Measurements from ENCODE around the gene TCP11L2. TPM values are rescaled to one million over a fixed set of nuclear protein-coding genes. Genes with fewer than 3 reads are reported as not detected.

Gene TCP11L2
- total and polyA plus RNA-seq, 2 of the 8 experiments (the other 6 are each of a cell fraction or from before 2014, with no cell fraction given): 2.1 to 7.1 TPM

DNA sequence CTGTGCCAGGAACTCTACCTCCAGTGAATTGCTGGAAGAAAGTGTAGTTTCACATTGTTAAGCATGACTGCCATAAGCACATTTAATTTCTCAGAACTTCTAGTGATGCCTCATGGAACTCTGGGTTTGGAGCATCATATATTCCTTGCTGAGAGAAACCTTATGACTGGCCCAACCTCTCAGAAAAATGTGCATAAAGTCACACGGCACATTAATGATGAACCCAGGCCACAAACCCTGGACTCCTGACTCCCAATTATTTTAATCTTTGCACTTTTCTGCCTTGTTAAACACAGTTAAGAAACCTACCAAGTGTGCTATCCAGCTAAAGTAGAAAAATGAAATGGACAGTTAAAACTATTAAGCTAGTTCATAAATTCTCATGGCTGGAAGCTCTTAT, 5.6 kb downstream of the TCP11L2 start:
- Histone ChIP-seq H2BK20ac (ENCODE audit: low read length) (no peak overlapping the region), H2BK5ac (ENCODE audit: low read depth, low read length) (no peak overlapping the region), H3K14ac (ENCODE audit: insufficient read length) (no peak overlapping the region), H3K4ac (replicated peaks; ENCODE audit: insufficient read length, low read depth, low read length) (no peak overlapping the region), H4K5ac (ENCODE audit: insufficient read length, low read depth, low read length) (no peak overlapping the region), H3K36me3 (ENCODE audit: control insufficient read depth in 2 of 4, insufficient read depth in 4 of 4, low read length in 3 of 4) (no peaks in the 10 kb centered on the region), H2BK120ac (replicated peaks; ENCODE audit: low read depth, low read length) (no peak overlapping the region), H3K79me1 (ENCODE audit: low read depth, low read length) (no peaks in the 10 kb centered on the region), H3K27me3 (replicated peaks in 1 of 4; ENCODE audit: control insufficient read depth in 3 of 4, extremely low read depth in 1 of 4, insufficient read depth in 3 of 4, low read length in 3 of 4) (no peaks in the 10 kb centered on the region), H4K91ac (replicated peaks; ENCODE audit: insufficient read length, low read length) (no peak overlapping the region), H4K8ac (ENCODE audit: extremely low read depth, insufficient read depth, low read length) (no peak overlapping the region), H2BK15ac (ENCODE audit: low read length) (no peak overlapping the region), H3K4me2 (ENCODE audit: insufficient read depth in 1 of 2, low read depth in 2 of 2, low read length in 2 of 2) (no peak overlapping the region), H3K18ac (ENCODE audit: extremely low read depth, low read length) (no peak overlapping the region), H3K56ac (replicated peaks; ENCODE audit: insufficient read length, low read depth, low read length) (no peak overlapping the region), H3K4me1 (replicated peaks in 1 of 4; ENCODE audit: control insufficient read depth in 3 of 4, insufficient read depth in 4 of 4, low read length in 3 of 4) (peaks cover 0 to 11% (median 2%) of the 10 kb centered on the region in 4 experiments; a peak in 3 of 7 replicates), H3K23ac (ENCODE audit: insufficient read length) (no peak overlapping the region), H3K79me2 (ENCODE audit: control insufficient read depth in 1 of 2, insufficient read depth in 2 of 2, low read length in 2 of 2) (no peaks in the 10 kb centered on the region), H2BK12ac (ENCODE audit: low read depth, low read length) (no peak overlapping the region), H3K4me3 (ENCODE audit: extremely low read depth in 1 of 4, insufficient read depth in 2 of 4, low read depth in 3 of 4, low read length in 4 of 4) (no peak overlapping the region), H2AFZ (ENCODE audit: low read length) (no peak overlapping the region), H4K20me1 (replicated peaks in 1 of 2; ENCODE audit: control insufficient read depth in 1 of 2, insufficient read depth in 2 of 2, low read length in 2 of 2) (no peaks in the 10 kb centered on the region), H3K9ac (replicated peaks in 1 of 4; ENCODE audit: extremely low read depth in 1 of 4, low read depth in 3 of 4, low read length in 3 of 4) (no peak overlapping the region), H3K27ac (ENCODE audit: low read depth, low read length) (no peak overlapping the region), H3K23me2 (ENCODE audit: low read depth, low read length) (peaks cover 3% of the 10 kb centered on the region; the same call in 1 of the 2 replicates), H3K9me3 (ENCODE audit: insufficient read depth in 2 of 2, low read depth in 1 of 2, low read length in 1 of 2) (no peaks in the 10 kb centered on the region), H2AK5ac (ENCODE audit: low read depth, low read length) (no peak overlapping the region)
- ChIA-PET CTCF (ENCODE audit: partially characterized antibody) (interaction anchor here (0.7 to 1.2 kb wide), 3 partner anchors 9 to 38 kb away, joined by 3 to 4 read pairs (median 4); no protein-coding TSS in a partner anchor), POLR2A (ENCODE audit: partially characterized antibody) (no interaction called here)
- WGBS, 2 experiments (ENCODE audit: extremely low coverage in 1 of 2, insufficient coverage in 1 of 2, insufficient read length in 1 of 2, insufficient replicate concordance in 2 of 2, low coverage in 1 of 2, low lambda C conversion rate in 2 of 2, missing lambda C conversion rate in 1 of 2): 92% methylated on average over 1 of the region's 1 CpG; no CpG with 5 or more reads in 1 of the 2 experiments
- FAIRE-seq (no peak), DNase-seq (ENCODE audit: low read depth in 1 of 2, low spot score in 2 of 2) (no peak)
- TF ChIP-seq EZH2 (IDR thresholded peaks at IDR 0.05; ENCODE audit: low read depth, low read length, severe bottlenecking): no peak
- no peak for TF ChIP-seq RBBP5 (IDR thresholded peaks at IDR 0.05; ENCODE audit: borderline replicate concordance, low read depth, low read length)
- no peak for TF ChIP-seq RXRA (IDR thresholded peaks at IDR 0.05; ENCODE audit: insufficient read depth, low read depth, low read length)
- no peak for TF ChIP-seq MAFK (IDR thresholded peaks at IDR 0.05; ENCODE audit: low read depth, low read length)
- TF ChIP-seq CHD2 (IDR thresholded peaks at IDR 0.05; ENCODE audit: low read length): no peak
- no peak for TF ChIP-seq ATF2 (IDR thresholded peaks at IDR 0.05; ENCODE audit: low read length)
- no peak for TF ChIP-seq CBX8 (IDR thresholded peaks at IDR 0.05; ENCODE audit: borderline replicate concordance, low read depth, low read length)
- TF ChIP-seq SP1 (IDR thresholded peaks at IDR 0.05; ENCODE audit: low read depth, low read length): no peak
- TF ChIP-seq POLR2A (IDR thresholded peaks at IDR 0.05; ENCODE audit: control extremely low read depth in 1 of 2, low read depth in 2 of 2, low read length in 2 of 2): no peak
- no peak for TF ChIP-seq KDM5A (IDR thresholded peaks at IDR 0.05; ENCODE audit: low read length)
- no peak for TF ChIP-seq CBX5 (IDR thresholded peaks at IDR 0.05; ENCODE audit: low read depth, low read length)
- TF ChIP-seq CTBP2 (IDR thresholded peaks at IDR 0.05; ENCODE audit: borderline replicate concordance, insufficient read depth, insufficient read length, low read length): no peak
